ENCODE data around the gene DAPK3. TPM values are rescaled to one million over a fixed set of nuclear protein-coding genes. Genes with fewer than 3 reads are reported as not detected.
"Not testable (repeated sequence)": the region's sequence is repeated elsewhere in the genome, so short reads cannot be mapped to it uniquely, and the experiment has no call there.

Gene DAPK3
- total and polyA plus RNA-seq, 5 experiments from 2014 or later = 17.7 to 37.8 (median 27.7) TPM

DNA sequence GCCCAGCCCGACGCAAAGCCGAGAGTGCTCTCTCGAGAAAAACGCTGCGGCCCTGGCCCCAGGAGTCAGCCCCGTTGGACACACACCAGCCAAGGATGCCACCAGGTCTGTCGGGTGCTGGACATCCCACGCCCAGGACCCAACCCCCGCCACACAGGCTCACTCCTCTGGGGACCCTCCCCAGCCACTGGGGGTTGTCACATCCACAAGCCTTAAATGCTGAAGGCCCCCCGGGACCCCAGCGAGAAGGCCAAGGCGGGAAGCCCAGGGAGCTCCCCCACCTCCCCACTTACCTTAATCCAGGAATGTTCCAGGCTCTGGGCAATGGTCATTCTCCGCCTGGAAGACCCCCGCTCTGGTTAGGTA, 11.2 kb downstream of the DAPK3 start:
- peaks cover 0 to 55% (median 0%) of the 10 kb centered on the region in 3 donors for H3K36me3 Mint-ChIP-seq
- H3K9me3 Mint-ChIP-seq = no peaks in the 10 kb centered on the region
- no peaks in the 10 kb centered on the region for H3K27me3 Mint-ChIP-seq
- H3K4me1 Mint-ChIP-seq = no peaks in the 10 kb centered on the region
- POLR2A ChIA-PET = interaction anchor here (0.5 kb wide), 1 partner anchor 9 kb away, joined by 3 read pairs; no protein-coding TSS in a partner anchor
- H3K27ac Mint-ChIP-seq = no peak overlapping the region
- no peak overlapping the region for H3K4me3 Mint-ChIP-seq
- ATAC-seq (no peak), DNase-seq (no peak)

DNA sequence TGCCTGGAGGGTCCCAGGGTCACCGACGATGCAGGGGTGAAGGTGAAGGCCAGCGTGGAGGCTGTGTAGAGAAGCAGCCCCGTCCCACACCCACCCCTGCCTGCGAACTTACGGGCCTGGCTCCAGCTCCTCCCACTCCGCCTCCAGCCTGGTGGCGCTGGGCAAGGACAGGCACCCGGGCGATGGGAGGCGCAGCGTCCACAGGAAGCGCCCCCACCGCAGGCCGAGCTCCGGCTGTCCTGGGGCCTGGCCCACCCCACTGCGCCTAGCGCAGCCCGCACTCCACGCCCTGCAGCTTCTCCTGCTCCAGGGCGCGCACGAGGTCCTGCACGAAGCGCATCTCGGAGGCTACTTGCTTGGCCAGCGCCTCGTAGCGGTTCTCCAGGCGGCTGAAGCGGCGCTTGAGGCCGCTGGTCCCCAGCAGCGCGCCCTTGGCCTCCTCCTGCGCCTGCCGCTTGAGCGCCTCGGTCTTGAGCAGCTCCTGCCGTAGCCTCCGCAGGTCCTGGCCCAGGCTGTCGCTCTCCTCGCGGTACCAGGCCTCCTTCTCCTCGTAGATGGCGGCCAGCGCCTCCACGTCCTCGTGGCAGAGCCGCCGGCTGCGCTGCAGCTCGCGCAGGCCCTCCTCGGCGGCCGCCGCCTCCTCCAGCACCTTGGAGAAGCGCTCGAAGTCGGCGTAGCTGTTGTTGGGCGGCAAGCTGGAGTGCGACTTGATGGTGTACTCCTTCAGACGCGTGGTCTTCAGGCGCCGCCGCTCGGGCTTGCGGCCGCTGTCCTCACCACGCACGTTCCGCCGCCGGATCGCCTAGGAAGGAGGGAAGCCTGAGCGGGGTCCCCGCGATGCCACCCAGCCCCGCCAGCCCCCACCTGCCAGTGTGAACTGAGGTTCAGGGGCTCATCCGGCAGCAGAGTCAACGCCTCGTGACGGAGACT, 11.8 kb downstream of the DAPK3 start:
- Mint-ChIP-seq H3K4me1 (no peaks in the 10 kb centered on the region), H3K36me3 (peaks cover 0 to 52% (median 0%) of the 10 kb centered on the region in 3 donors), H3K27me3 (no peaks in the 10 kb centered on the region), H3K4me3 (no peak overlapping the region), H3K27ac (no peak overlapping the region), H3K9me3 (no peaks in the 10 kb centered on the region)
- POLR2A ChIA-PET = interaction anchor here (0.5 kb wide), 1 partner anchor 9 kb away, joined by 3 read pairs; no protein-coding TSS in a partner anchor
- DNase-seq (no peak), ATAC-seq (no peak)

DNA sequence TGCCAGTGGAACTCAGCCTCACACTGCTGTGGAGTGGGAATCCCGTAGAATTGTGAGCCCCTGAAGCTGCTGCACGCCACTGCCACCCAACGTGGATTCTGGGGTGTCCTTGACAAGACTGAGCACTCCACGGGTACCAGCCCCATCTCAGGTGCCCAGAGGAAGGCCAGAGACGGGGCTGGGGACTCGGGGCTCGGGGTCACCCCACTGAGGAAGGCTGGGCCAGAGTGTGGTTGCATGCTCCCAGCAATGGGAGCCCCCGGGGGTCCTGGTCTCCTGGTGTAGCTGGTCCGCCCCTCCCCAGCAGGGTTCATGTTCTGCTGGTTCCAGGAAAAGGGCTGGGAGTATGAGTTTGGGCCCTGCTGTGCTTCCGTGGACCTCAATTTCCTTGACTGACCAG, 15.2 kb downstream of the DAPK3 start:
- Mint-ChIP-seq H3K4me1 (peaks cover 5 to 14% (median 14%) of the 10 kb centered on the region in 4 donors), H3K4me3 (no peak overlapping the region), H3K27ac (no peak overlapping the region), H3K9me3 (no peaks in the 10 kb centered on the region), H3K27me3 (no peaks in the 10 kb centered on the region), H3K36me3 (peaks cover 0 to 25% (median 0%) of the 10 kb centered on the region in 3 donors)
- no peak for DNase-seq
- no peak for ATAC-seq
- POLR2A ChIA-PET = interaction anchor here (1.3 kb wide), 1 partner anchor 13 kb away, joined by 3 read pairs; no protein-coding TSS in a partner anchor

DNA sequence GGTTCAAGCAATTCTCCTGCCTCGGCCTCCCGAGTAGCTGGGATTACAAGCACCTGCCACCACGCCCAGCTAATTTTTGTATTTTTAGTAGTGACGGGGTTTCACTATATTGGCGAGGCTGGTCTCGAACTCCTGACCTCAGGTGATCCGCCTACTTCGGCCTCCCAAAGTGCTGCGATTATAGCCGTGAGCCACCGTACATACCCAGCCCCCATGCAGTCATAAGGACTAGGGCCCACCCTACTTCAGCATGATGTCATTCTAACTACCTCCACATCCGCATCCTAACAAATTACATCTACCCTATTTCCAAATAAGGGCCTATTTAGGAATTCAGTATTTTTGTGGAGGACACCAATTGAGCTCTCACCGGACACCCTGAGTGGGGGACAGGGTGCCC, 15.6 kb downstream of the DAPK3 start:
- H3K27me3 Mint-ChIP-seq, H3K9me3 Mint-ChIP-seq, POLR2A ChIA-PET, H3K27ac Mint-ChIP-seq, DNase-seq, ATAC-seq, H3K4me3 Mint-ChIP-seq: not testable (repeated sequence)
- peaks cover 0 to 21% (median 0%) of the 10 kb centered on the region in 3 donors for H3K36me3 Mint-ChIP-seq
- peaks cover 5 to 16% (median 15%) of the 10 kb centered on the region in 4 donors for H3K4me1 Mint-ChIP-seq

DNA sequence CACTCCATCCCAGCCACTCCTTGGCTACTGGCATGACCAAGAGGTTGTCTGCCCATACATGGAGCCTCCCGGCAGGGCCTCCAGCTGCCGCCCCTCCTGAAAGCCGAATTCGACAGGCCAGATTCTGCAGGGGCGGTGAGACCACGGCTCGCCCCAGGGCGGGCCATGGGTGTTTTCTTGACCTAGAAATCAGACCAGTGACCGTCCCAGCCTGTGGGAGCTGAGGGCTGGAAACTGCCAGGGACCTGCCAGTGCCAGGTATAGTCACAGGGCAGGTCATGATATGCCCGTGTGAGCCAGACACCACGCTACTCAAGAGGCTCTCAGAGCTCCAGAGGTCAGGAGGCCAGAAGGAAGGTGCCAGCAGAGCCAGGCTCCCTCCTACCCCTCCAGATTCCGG, 16.8 kb downstream of the DAPK3 start:
- Mint-ChIP-seq H3K4me1 (peaks cover 5 to 16% (median 15%) of the 10 kb centered on the region in 4 donors), H3K36me3 (peaks cover 0 to 14% (median 0%) of the 10 kb centered on the region in 3 donors), H3K27ac (no peak overlapping the region), H3K9me3 (no peaks in the 10 kb centered on the region), H3K4me3 (no peak overlapping the region), H3K27me3 (no peaks in the 10 kb centered on the region)
- no peak for ATAC-seq
- POLR2A ChIA-PET = interaction anchor here (1.1 kb wide), 1 partner anchor 30 kb away, joined by 3 read pairs; no protein-coding TSS in a partner anchor
- no peak for DNase-seq

DNA sequence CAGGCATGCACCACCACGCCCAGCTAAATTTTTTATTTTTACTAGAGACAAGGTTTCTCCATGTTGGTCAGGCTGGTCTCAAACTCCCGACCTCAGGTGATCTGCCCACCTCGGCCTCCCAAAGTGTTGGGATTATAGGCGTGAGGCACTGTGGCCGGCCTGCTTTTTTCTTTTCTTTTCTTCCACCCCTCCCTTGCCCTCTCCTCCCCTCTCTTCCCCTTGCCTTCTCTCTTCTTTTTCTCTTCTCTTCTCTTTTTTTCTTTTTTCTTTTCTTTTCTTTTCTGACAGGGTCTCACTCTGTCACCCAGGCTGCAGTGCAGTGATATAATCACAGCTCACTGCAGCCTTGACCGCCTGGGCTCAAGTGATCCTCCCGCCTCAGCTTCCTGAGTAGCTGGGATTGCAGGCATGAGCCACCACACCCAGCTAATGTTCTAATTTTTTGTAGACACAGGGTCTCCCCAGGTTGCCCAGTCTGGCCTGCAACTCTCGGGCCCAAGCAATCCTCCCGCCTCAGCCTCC, 18.1 kb downstream of the DAPK3 start:
- not testable (repeated sequence) for DNase-seq, H3K9me3 Mint-ChIP-seq, H3K36me3 Mint-ChIP-seq, ATAC-seq, H3K27me3 Mint-ChIP-seq
- Mint-ChIP-seq H3K27ac (peak overlapping the region in 2 of 10 donors; percentile 5 to 97), H3K4me3 (peak overlapping the region in 4 of 10 donors; percentile 22 to 71 (median 38)), H3K4me1 (peaks cover 5 to 16% (median 15%) of the 10 kb centered on the region in 4 donors)
- POLR2A ChIA-PET = interaction anchor here (0.6 to 1.1 kb wide), 2 partner anchors 31 to 38 kb away, joined by 3 read pairs; no protein-coding TSS in a partner anchor

DNA sequence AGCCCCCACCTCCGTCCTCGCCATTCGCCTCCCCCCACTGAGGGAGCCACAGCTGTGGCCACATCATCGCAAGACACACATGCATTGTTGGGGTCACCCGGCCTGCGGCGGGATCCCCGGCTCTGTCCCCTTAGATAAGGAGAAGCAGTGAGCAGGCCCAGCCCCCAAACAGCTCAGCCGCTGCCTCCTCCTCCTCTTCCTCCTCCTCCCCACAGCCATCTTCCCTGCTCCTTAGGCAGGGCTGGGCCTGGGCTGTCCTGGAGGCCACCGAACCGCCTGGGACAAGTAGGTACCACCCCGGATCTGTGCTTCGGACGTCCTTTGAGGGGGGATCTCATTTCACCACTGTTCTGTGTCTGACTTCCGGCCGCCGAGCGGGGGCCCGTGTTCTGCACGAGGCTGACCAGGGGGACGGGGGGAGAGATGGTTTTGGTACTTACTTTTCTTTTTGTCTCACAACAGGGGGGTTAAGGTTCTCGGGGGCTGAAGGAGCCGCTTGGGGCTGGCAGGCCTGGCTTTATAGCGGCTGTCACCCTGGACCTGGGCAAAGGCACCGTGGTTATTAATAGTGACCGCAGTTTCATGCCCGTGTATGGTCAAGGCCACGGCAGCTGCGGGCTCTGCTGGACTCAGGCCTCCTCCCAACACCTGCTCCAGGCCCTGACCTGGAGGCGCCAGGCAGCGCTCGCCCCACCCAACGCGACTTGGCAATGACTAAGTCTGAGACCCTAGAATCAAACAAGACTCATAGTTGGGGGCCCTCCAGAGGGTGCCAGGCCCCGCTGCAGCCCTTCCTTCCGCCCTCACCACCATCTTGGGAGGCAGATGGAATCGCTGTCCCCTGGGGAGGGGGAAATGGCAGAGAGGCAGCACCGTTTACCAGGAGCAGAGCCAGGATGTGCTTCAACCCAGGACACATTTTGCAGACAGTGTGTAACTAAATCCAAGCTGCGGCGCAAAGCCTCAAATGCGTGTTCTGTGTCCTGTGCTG, 19.7 kb downstream of the DAPK3 start:
- H3K4me3 Mint-ChIP-seq = peak overlapping the region; percentile 66 to 90 (median 81)
- DNase-seq (peak in 2 of 10 donors; percentile 21 to 22), ATAC-seq (peak; percentile 60 to 61)
- H3K36me3 Mint-ChIP-seq = no peaks in the 10 kb centered on the region
- H3K9me3 Mint-ChIP-seq = no peaks in the 10 kb centered on the region
- peaks cover 5 to 16% (median 15%) of the 10 kb centered on the region in 4 donors for H3K4me1 Mint-ChIP-seq
- H3K27ac Mint-ChIP-seq = peak overlapping the region; percentile 63 to 95 (median 81)
- no peaks in the 10 kb centered on the region for H3K27me3 Mint-ChIP-seq
- POLR2A ChIA-PET = interaction anchor here (0.6 to 0.9 kb wide), 3 partner anchors 37 to 261 kb away, joined by 3 read pairs; no protein-coding TSS in a partner anchor

DNA sequence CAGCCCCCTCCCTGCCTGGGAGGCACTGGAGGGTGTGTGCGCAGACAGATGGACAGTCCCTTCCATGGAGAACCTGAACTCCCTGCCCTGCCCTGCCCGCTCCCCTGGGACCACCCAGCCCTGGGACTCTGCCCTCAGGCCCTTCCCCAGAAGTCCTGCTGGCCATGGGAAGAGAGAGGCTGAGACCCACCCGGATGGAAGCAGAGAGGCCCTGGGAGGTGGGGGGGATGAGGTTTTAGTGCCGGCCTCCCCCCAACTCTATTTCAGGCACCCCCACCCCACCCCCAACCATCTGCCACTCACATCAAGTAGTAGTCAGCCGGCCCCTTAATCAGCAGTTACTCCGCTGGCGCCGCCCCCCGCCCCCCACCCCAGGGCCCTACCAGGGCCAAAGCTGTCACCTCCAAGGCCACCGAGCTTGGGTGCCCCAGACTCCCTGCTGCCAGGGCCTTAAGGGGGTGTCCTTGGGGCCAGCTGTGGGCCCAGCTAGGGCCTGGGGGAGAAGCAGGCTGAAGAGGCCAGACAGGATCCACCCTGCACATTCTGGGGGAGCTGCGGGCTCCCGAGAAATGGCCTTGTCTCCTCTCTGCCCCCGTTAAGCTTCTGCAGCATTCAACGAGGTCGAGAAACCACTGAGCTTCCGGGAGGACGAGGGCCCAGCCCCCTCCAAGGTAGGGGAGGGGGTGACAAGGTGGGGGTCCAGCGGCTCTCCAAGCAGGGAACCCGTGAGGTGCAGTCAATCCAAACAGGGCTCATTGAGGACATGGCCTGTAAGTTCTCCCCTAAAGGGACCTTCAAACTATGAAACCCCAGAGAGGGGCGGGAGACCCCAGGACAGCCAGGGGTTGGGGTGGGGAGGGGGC, 20.7 kb downstream of the DAPK3 start:
- peak; percentile 27 to 36 for ATAC-seq
- H3K4me1 Mint-ChIP-seq = peaks cover 5 to 16% (median 15%) of the 10 kb centered on the region in 4 donors
- peak in 1 of 10 donors; percentile 17 for DNase-seq
- peak overlapping the region in 6 of 10 donors; percentile 29 to 95 (median 64) for H3K27ac Mint-ChIP-seq
- H3K27me3 Mint-ChIP-seq = no peaks in the 10 kb centered on the region
- H3K36me3 Mint-ChIP-seq = no peaks in the 10 kb centered on the region
- no peaks in the 10 kb centered on the region for H3K9me3 Mint-ChIP-seq
- peak overlapping the region; percentile 22 to 90 (median 64) for H3K4me3 Mint-ChIP-seq
- POLR2A ChIA-PET = interaction anchor here (0.5 to 0.9 kb wide), 4 partner anchors 38 to 262 kb away, joined by 3 to 5 read pairs (median 4); no protein-coding TSS in a partner anchor

DNA sequence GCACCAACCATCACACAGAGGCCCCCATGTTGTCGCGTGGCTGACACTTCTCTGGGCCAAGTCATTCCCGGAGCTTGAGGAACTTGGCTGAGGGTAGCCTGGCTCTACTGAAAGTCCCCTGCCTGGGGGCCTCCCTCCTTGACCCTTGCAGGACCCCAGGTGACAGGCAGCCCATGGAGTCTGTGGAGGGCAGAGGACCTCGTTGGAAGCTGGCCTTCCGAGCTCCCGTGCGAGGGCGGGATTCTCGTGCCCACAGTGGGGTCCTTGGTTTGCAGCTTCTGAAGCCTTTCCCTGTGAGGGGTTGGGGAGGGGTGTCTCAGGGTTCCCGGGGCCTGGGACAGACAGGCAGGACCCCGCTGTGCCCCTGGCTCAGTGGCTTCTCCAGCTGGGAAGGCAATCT, 21.6 kb downstream of the DAPK3 start:
- H3K36me3 Mint-ChIP-seq = no peaks in the 10 kb centered on the region
- H3K9me3 Mint-ChIP-seq = no peaks in the 10 kb centered on the region
- H3K27me3 Mint-ChIP-seq = no peaks in the 10 kb centered on the region
- peaks cover 5 to 16% (median 15%) of the 10 kb centered on the region in 4 donors for H3K4me1 Mint-ChIP-seq
- DNase-seq = no peak
- no peak for ATAC-seq
- POLR2A ChIA-PET = interaction anchor here (0.5 to 0.6 kb wide), 2 partner anchors 40 to 230 kb away, joined by 4 to 5 read pairs; no protein-coding TSS in a partner anchor
- no peak overlapping the region for H3K27ac Mint-ChIP-seq
- no peak overlapping the region for H3K4me3 Mint-ChIP-seq

DNA sequence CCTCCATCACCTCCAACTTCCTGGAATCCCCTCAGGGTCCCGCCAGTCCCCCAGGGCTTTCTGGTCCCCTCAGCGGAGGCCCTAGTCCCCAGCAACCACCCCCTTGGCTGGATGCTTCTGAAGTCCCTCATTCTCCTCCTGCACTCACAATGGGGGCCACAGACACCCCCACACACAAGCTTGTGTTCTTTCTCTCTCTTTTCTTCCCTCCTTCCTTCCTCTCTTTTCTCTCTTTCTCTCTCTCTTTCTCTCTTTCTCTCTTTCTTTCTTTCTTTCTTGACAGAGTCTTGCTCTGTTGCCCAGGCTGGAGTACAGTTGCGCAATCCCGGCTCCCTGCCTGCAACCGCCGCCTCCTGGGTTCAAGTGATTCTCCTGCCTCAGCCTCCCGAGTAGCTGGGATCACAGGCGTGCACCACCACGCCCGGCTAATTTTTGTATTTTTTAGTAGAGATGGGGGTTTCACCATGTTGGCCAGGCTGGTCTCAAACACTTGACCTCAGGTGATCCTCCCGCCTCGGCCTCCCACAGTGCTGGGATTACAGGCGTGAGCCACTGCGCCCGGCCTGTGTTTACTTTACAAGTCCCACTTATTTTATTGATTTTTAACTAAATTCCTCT, 23.5 kb downstream of the DAPK3 start:
- H3K27me3 Mint-ChIP-seq, ATAC-seq, POLR2A ChIA-PET, H3K36me3 Mint-ChIP-seq, H3K4me3 Mint-ChIP-seq, H3K27ac Mint-ChIP-seq, H3K9me3 Mint-ChIP-seq, DNase-seq: not testable (repeated sequence)
- H3K4me1 Mint-ChIP-seq = peaks cover 3 to 20% (median 13%) of the 10 kb centered on the region in 4 donors

DNA sequence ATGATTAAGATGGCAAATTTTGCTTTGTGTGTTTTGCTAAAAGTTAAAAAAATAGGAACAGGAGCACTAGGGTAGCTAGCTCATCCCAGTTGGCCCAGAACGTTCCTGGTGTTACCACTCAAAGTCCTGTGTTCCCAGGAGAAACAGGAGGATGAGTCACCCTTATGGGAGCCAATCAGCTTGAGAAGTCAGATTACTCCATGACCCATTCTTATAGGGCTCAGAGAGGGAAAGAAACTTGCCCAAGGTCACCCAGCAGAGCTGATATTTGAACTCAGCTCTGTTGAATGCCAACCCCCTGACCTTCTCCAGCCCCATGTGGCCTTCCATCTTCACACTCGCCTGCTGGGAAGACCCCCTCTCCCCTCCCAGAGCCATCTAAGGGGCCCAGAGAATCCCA, 25.1 kb downstream of the DAPK3 start:
- Mint-ChIP-seq H3K27ac (no peak overlapping the region), H3K36me3 (peaks cover 0 to 2% (median 0%) of the 10 kb centered on the region in 3 donors), H3K9me3 (no peaks in the 10 kb centered on the region), H3K4me1 (peaks cover 0 to 9% (median 1%) of the 10 kb centered on the region in 4 donors), H3K27me3 (peaks cover 0 to 2% (median 0%) of the 10 kb centered on the region in 5 donors), H3K4me3 (no peak overlapping the region)
- ATAC-seq = no peak
- DNase-seq = no peak
- POLR2A ChIA-PET = no interaction called here

All from naive thymus-derived CD8-positive, alpha-beta T cell (primary cell).